HG03354 (cell line): ENCODE measurements around the gene PAH.
A peak's percentile ranks its signal among the peaks of the same experiment; 100 is the strongest.
"Not testable (repeated sequence)": the region's sequence is repeated elsewhere in the genome, so short reads cannot be mapped to it uniquely, and the experiment has no call there.

Experiments
- ATAC-seq: cut with Tn5 transposase; IDR thresholded peaks from one replicate; pipeline ENCODE4 v1.9.1; 2021; ENCODE audit warnings: mild to moderate bottlenecking; ENCODE audit not compliant: unreplicated experiment, poor library complexity, severe bottlenecking

PAH gene

GRCh38 chr12:102848832-102849231 lies 68.2 kb downstream of the PAH start:
- no peak for ATAC-seq

GRCh38 chr12:102847131-102847530 lies 69.9 kb downstream of the PAH start:
- ATAC-seq = no peak

GRCh38 chr12:102833687-102834441 lies 83.2 kb downstream of the PAH start:
- no peak for ATAC-seq

GRCh38 chr12:102832826-102833225 lies 84.2 kb downstream of the PAH start:
- ATAC-seq = not testable (repeated sequence)

GRCh38 chr12:102824218-102824835 lies 92.7 kb downstream of the PAH start:
- no peak for ATAC-seq

GRCh38 chr12:102821149-102821548 lies 95.9 kb downstream of the PAH start:
- ATAC-seq = no peak

- ATAC-seq = peak; percentile 80
These were observed 100.1 kb downstream of the PAH start for GRCh38 chr12:102816816-102817434.

- no peak for ATAC-seq
These were observed 102.2 kb downstream of the PAH start for GRCh38 chr12:102814691-102815367.

- ATAC-seq = no peak
These were observed 104.7 kb downstream of the PAH start for GRCh38 chr12:102812344-102812743.

- no peak for ATAC-seq
These were observed 105.8 kb downstream of the PAH start for GRCh38 chr12:102811110-102811737.

GRCh38 chr12:102808412-102808811 lies 108.6 kb downstream of the PAH start:
- ATAC-seq = no peak

- ATAC-seq = no peak
These were observed 110.5 kb downstream of the PAH start for GRCh38 chr12:102806592-102806991.

- no peak for ATAC-seq
These were observed 110.9 kb downstream of the PAH start for GRCh38 chr12:102806110-102806509.

GRCh38 chr12:102800565-102800964 lies 116.5 kb downstream of the PAH start:
- ATAC-seq = no peak

GRCh38 chr12:102799229-102799628 lies 117.8 kb downstream of the PAH start:
- ATAC-seq = no peak

- ATAC-seq = no peak
These were observed 119.5 kb downstream of the PAH start for GRCh38 chr12:102797528-102797927.

- no peak for ATAC-seq
These were observed 123.1 kb downstream of the PAH start for GRCh38 chr12:102793921-102794320.
